ENCODE measurements around the gene CREG1.

- no peak for TF ChIP-seq CTCF (conservative IDR thresholded peaks at IDR 0.05; ENCODE audit: low read length)
- no peak for TF ChIP-seq EZH2phosphoT487 (IDR thresholded peaks at IDR 0.05; ENCODE audit: borderline replicate concordance, low read depth, low read length)
Measured at GRCh38 chr1:167562702-167563101, 9.1 kb upstream of the CREG1 start.
